ENCODE results near the gene CST9. TPM values are rescaled to one million over a fixed set of nuclear protein-coding genes. Genes with fewer than 3 reads are reported as not detected.
A peak's percentile ranks its signal among the peaks of the same experiment; 100 is the strongest.

CST9 gene
- total and polyA plus RNA-seq, 2 of the 8 experiments (the other 6 are each of a cell fraction or from before 2014, with no cell fraction given): 0.05 to 0.19 TPM

DNA sequence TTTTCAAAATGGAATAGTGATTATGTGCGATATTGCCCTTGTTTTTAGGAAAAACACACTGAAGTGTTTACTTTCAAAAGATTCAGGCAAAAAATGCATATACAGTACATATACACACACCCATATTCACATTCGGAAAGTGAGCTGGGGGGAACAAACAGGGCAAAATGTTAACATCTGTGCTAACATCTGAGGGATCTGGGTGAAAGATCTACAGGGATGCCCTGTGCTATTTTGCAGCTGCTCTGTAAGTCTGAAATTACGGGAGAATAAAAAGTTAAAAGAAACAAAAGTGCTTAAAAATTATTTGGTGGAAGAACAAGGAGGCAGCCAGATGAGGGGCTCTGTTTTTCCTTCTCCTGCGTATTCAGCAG is 31.2 kb upstream of the CST9 start:
- DNase-seq (ENCODE audit: low read depth in 1 of 2, low spot score in 2 of 2) (no peak), FAIRE-seq (no peak)
- Histone ChIP-seq H2BK12ac (ENCODE audit: low read depth, low read length) (0 out of 2 replicates have a peak overlapping the region, but pooled peaks have one; percentile 68), H2AFZ (ENCODE audit: low read length) (no peak overlapping the region), H3K79me1 (ENCODE audit: low read depth, low read length) (no peaks in the 10 kb centered on the region), H3K79me2 (ENCODE audit: control insufficient read depth in 1 of 2, insufficient read depth in 2 of 2, low read length in 2 of 2) (no peaks in the 10 kb centered on the region), H2BK15ac (ENCODE audit: low read length) (no peak overlapping the region), H3K9ac (replicated peaks in 1 of 4; ENCODE audit: extremely low read depth in 1 of 4, low read depth in 3 of 4, low read length in 3 of 4) (peak overlapping the region in 1 of 4 experiments; percentile 35; a peak in 1 of 7 replicates), H2BK120ac (replicated peaks; ENCODE audit: low read depth, low read length) (no peak overlapping the region), H3K56ac (replicated peaks; ENCODE audit: insufficient read length, low read depth, low read length) (peak overlapping the region; percentile 21), H4K91ac (replicated peaks; ENCODE audit: insufficient read length, low read length) (no peak overlapping the region), H3K4me1 (replicated peaks in 1 of 4; ENCODE audit: control insufficient read depth in 3 of 4, insufficient read depth in 4 of 4, low read length in 3 of 4) (peaks cover 0 to 12% (median 4%) of the 10 kb centered on the region in 4 experiments; a peak in 6 of 7 replicates), H3K23me2 (ENCODE audit: low read depth, low read length) (peaks cover 9% of the 10 kb centered on the region), H2AK5ac (ENCODE audit: low read depth, low read length) (no peak overlapping the region), H3K9me3 (ENCODE audit: insufficient read depth in 2 of 2, low read depth in 1 of 2, low read length in 1 of 2) (no peaks in the 10 kb centered on the region), H3K23ac (ENCODE audit: insufficient read length) (no peak overlapping the region), H2BK20ac (ENCODE audit: low read length) (no peak overlapping the region), H3K4me2 (ENCODE audit: insufficient read depth in 1 of 2, low read depth in 2 of 2, low read length in 2 of 2) (peak overlapping the region; percentile 71 to 91), H3K4me3 (ENCODE audit: extremely low read depth in 1 of 4, insufficient read depth in 2 of 4, low read depth in 3 of 4, low read length in 4 of 4) (peak overlapping the region; percentile 62 to 92 (median 76)), H4K20me1 (replicated peaks in 1 of 2; ENCODE audit: control insufficient read depth in 1 of 2, insufficient read depth in 2 of 2, low read length in 2 of 2) (peaks cover 0 to 8% of the 10 kb centered on the region in 2 experiments), H3K4ac (replicated peaks; ENCODE audit: insufficient read length, low read depth, low read length) (no peak overlapping the region), H3K36me3 (ENCODE audit: control insufficient read depth in 2 of 4, insufficient read depth in 4 of 4, low read length in 3 of 4) (no peaks in the 10 kb centered on the region; a peak in 1 of 8 replicates), H3K18ac (ENCODE audit: extremely low read depth, low read length) (no peak overlapping the region; the same call in 1 of the 2 replicates), H2BK5ac (ENCODE audit: low read depth, low read length) (peak overlapping the region; percentile 66; the same call in 1 of the 2 replicates), H3K27ac (ENCODE audit: low read depth, low read length) (no peak overlapping the region), H4K8ac (ENCODE audit: extremely low read depth, insufficient read depth, low read length) (no peak overlapping the region), H3K27me3 (replicated peaks in 1 of 4; ENCODE audit: control insufficient read depth in 3 of 4, extremely low read depth in 1 of 4, insufficient read depth in 3 of 4, low read length in 3 of 4) (peaks cover 0 to 5% (median 2%) of the 10 kb centered on the region in 4 experiments; a peak in 3 of 7 replicates), H3K14ac (ENCODE audit: insufficient read length) (no peak overlapping the region), H4K5ac (ENCODE audit: insufficient read length, low read depth, low read length) (no peak overlapping the region)
- ChIA-PET POLR2A (ENCODE audit: partially characterized antibody) (interaction anchor here (0.8 to 1.5 kb wide), 3 partner anchors 8 to 19 kb away, joined by 3 to 4 read pairs (median 3); no protein-coding TSS in a partner anchor), CTCF (ENCODE audit: partially characterized antibody) (interaction anchor here (0.9 to 1.4 kb wide), 4 partner anchors 8 to 192 kb away, joined by 3 to 4 read pairs (median 4); no protein-coding TSS in a partner anchor)
- 43% methylated on average over 4 of the region's 4 CpGs; no CpG with 5 or more reads in 1 of the 2 experiments for WGBS, 2 experiments (ENCODE audit: extremely low coverage in 1 of 2, insufficient coverage in 1 of 2, insufficient read length in 1 of 2, insufficient replicate concordance in 2 of 2, low coverage in 1 of 2, low lambda C conversion rate in 2 of 2, missing lambda C conversion rate in 1 of 2)
- TF ChIP-seq SIN3A (conservative IDR thresholded peaks at IDR 0.05 in 1 of 2, IDR thresholded peaks at IDR 0.05 in 1 of 2; ENCODE audit: low read depth in 1 of 2, low read length in 2 of 2) (no peak), ASH2L (IDR thresholded peaks at IDR 0.05; ENCODE audit: low read length) (no peak), SUZ12 (IDR thresholded peaks at IDR 0.05; ENCODE audit: low read length) (no peak), SP4 (IDR thresholded peaks at IDR 0.05; ENCODE audit: low read length) (no peak), RFX5 (IDR thresholded peaks at IDR 0.05; ENCODE audit: borderline replicate concordance, low read depth, low read length) (no peak), HDAC6 (IDR thresholded peaks at IDR 0.05; ENCODE audit: low read depth, low read length) (no peak), RAD21 (IDR thresholded peaks at IDR 0.05 in 1 of 2, conservative IDR thresholded peaks at IDR 0.05 in 1 of 2; ENCODE audit: low read depth in 2 of 2, low read length in 2 of 2) (no peak), KDM4A (IDR thresholded peaks at IDR 0.05; ENCODE audit: low read depth, low read length, severe bottlenecking) (no peak), PHF8 (conservative IDR thresholded peaks at IDR 0.05; ENCODE audit: low read depth, low read length) (no peak), EZH2 (IDR thresholded peaks at IDR 0.05; ENCODE audit: low read depth, low read length, severe bottlenecking) (no peak), SP2 (IDR thresholded peaks at IDR 0.05; ENCODE audit: low read length) (no peak)
- TF ChIP-seq, protein P1, sequence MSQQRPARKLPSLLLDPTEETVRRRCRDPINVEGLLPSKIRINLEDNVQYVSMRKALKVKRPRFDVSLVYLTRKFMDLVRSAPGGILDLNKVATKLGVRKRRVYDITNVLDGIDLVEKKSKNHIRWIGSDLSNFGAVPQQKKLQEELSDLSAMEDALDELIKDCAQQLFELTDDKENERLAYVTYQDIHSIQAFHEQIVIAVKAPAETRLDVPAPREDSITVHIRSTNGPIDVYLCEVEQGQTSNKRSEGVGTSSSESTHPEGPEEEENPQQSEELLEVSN (IDR thresholded peaks at IDR 0.05): no peak
